DOHH2 (cell line): ENCODE measurements around the gene TUBD1.
"Not testable (repeated sequence)": the region's sequence is repeated elsewhere in the genome, so short reads cannot be mapped to it uniquely, and the experiment has no call there.

ENCODE experiments used
- H3F3A ChIP-seq: fragments of 200-600 bp; sonication (generic), shearing (Covaris generic); 2 replicates; pipeline ENCODE4 v1.6.0; 2016; ENCODE audit warnings: antibody characterized with exemption, mild to moderate bottlenecking; ENCODE audit not compliant: control insufficient read depth, insufficient read depth
- H3K27ac ChIP-seq: fragments of 200-600 bp; sonication (generic); 2 replicates; pipeline ENCODE4 v1.5.1; 2014; ENCODE audit warnings: low read depth, mild to moderate bottlenecking, low read length, moderate library complexity
- H3K27me3 ChIP-seq: fragments of 200-600 bp; sonication (generic); 2 replicates; pipeline ENCODE4 v1.6.1; 2014; ENCODE audit warnings: mild to moderate bottlenecking, low read length, mixed read lengths; ENCODE audit not compliant: control insufficient read depth
- H3K36me3 ChIP-seq: fragments of 200-600 bp; sonication (generic); 2 replicates; pipeline ENCODE4 v1.6.1; 2014; ENCODE audit warnings: mild to moderate bottlenecking, low read length, moderate library complexity, mixed read lengths; ENCODE audit not compliant: control insufficient read depth
- H3K4me1 ChIP-seq: fragments of 200-600 bp; sonication (generic); 2 replicates; pipeline ENCODE4 v1.6.1; 2014; ENCODE audit warnings: mild to moderate bottlenecking, low read length, mixed read lengths; ENCODE audit not compliant: control insufficient read depth
- H3K4me2 ChIP-seq: fragments of 200-600 bp; sonication (generic); 2 replicates; pipeline ENCODE4 v1.6.0; 2014; ENCODE audit warnings: mild to moderate bottlenecking, low read length, moderate library complexity
- H3K4me3 ChIP-seq: fragments of 200-600 bp; sonication (generic); 2 replicates; pipeline ENCODE4 v1.5.1; 2014; ENCODE audit warnings: mild to moderate bottlenecking, low read length, mixed read lengths
- H3K79me2 ChIP-seq: fragments of 200-600 bp; sonication (generic); 2 replicates; pipeline ENCODE4 v1.6.1; 2014; ENCODE audit warnings: mild to moderate bottlenecking, low read length, mixed read lengths; ENCODE audit not compliant: control insufficient read depth
- H3K9me2 ChIP-seq: fragments of 200-600 bp; sonication (generic); replicated peaks from 2 replicates; pipeline ENCODE4 v1.6.1; 2014; ENCODE audit warnings: mild to moderate bottlenecking, low read length, mixed read lengths; ENCODE audit not compliant: control insufficient read depth
- H3K9me3 ChIP-seq: fragments of 200-600 bp; sonication (generic); 2 replicates; pipeline ENCODE4 v1.6.1; 2014; ENCODE audit warnings: antibody characterized with exemption, low read length, mixed read lengths; ENCODE audit not compliant: control insufficient read depth, insufficient read depth
- H4K20me1 ChIP-seq: fragments of 200-600 bp; sonication (generic); 2 replicates; pipeline ENCODE4 v1.6.0; 2014; ENCODE audit warnings: low read depth, mild to moderate bottlenecking, antibody characterized with exemption, low read length, moderate library complexity; ENCODE audit not compliant: control insufficient read depth, insufficient read depth
- CTCF ChIP-seq: fragments of 200-600 bp; sonication (generic); IDR thresholded peaks from one replicate; pipeline ENCODE4 v1.5.1; 2014; ENCODE audit warnings: antibody characterized with exemption, mild to moderate bottlenecking, low read depth, low read length; ENCODE audit not compliant: poor library complexity, severe bottlenecking
- EZH2phosphoT487 ChIP-seq: fragments of 200-600 bp; sonication (generic); IDR thresholded peaks from 2 replicates; pipeline ENCODE4 v1.6.1; 2017; ENCODE audit warnings: borderline replicate concordance, mild to moderate bottlenecking, antibody characterized with exemption, low read length, moderate library complexity, mixed read lengths

TUBD1 gene

GRCh38 chr17:59877965-59878364, 14.8 kb downstream of the TUBD1 start:
- H3K79me2 ChIP-seq: no peaks in the 10 kb centered on the region
- H3K4me3 ChIP-seq: no peak overlapping the region
- H3K4me1 ChIP-seq: no peaks in the 10 kb centered on the region
- H4K20me1 ChIP-seq: no peaks in the 10 kb centered on the region
- no peak for TF ChIP-seq CTCF
- no peaks in the 10 kb centered on the region for H3K9me2 ChIP-seq
- H3F3A ChIP-seq: 0 out of 2 replicates have a peak, but pooled peaks cover 2% of the 10 kb centered on the region
- no peak overlapping the region for H3K27ac ChIP-seq
- H3K9me3 ChIP-seq: no peaks in the 10 kb centered on the region
- H3K27me3 ChIP-seq: no peaks in the 10 kb centered on the region
- H3K4me2 ChIP-seq: no peak overlapping the region
- H3K36me3 ChIP-seq: peaks cover 27% of the 10 kb centered on the region

GRCh38 chr17:59876107-59876506, 16.6 kb downstream of the TUBD1 start:
- H3K27me3 ChIP-seq: no peaks in the 10 kb centered on the region
- no peaks in the 10 kb centered on the region for H3K79me2 ChIP-seq
- H3K27ac ChIP-seq: no peak overlapping the region
- no peak for TF ChIP-seq CTCF
- no peak for TF ChIP-seq EZH2phosphoT487
- H3K9me3 ChIP-seq: no peaks in the 10 kb centered on the region
- H3F3A ChIP-seq: 0 out of 2 replicates have a peak, but pooled peaks cover 2% of the 10 kb centered on the region
- H3K4me1 ChIP-seq: no peaks in the 10 kb centered on the region
- H3K36me3 ChIP-seq: peaks cover 24% of the 10 kb centered on the region
- no peak overlapping the region for H3K4me3 ChIP-seq
- H3K4me2 ChIP-seq: no peak overlapping the region
- no peaks in the 10 kb centered on the region for H3K9me2 ChIP-seq
- no peaks in the 10 kb centered on the region for H4K20me1 ChIP-seq

GRCh38 chr17:59874376-59874775, 18.4 kb downstream of the TUBD1 start:
- no peaks in the 10 kb centered on the region for H3K79me2 ChIP-seq
- H3K27me3 ChIP-seq: no peaks in the 10 kb centered on the region
- H3K36me3 ChIP-seq: peaks cover 20% of the 10 kb centered on the region
- peaks cover 6% of the 10 kb centered on the region for H3K4me1 ChIP-seq
- H3K4me2 ChIP-seq: no peak overlapping the region
- H3K9me3 ChIP-seq: no peaks in the 10 kb centered on the region
- no peaks in the 10 kb centered on the region for H3K9me2 ChIP-seq
- no peak overlapping the region for H3K4me3 ChIP-seq
- no peaks in the 10 kb centered on the region for H4K20me1 ChIP-seq
- TF ChIP-seq EZH2phosphoT487: no peak
- no peak for TF ChIP-seq CTCF
- H3F3A ChIP-seq: 0 out of 2 replicates have a peak, but pooled peaks cover 2% of the 10 kb centered on the region
- H3K27ac ChIP-seq: no peak overlapping the region

- H3K4me1 ChIP-seq, H3K27me3 ChIP-seq, H4K20me1 ChIP-seq, H3K4me2 ChIP-seq, H3K9me3 ChIP-seq, H3K4me3 ChIP-seq, H3K27ac ChIP-seq, H3K9me2 ChIP-seq, H3K79me2 ChIP-seq, H3F3A ChIP-seq: not testable (repeated sequence)
- H3K36me3 ChIP-seq: peaks cover 20% of the 10 kb centered on the region
Observed at GRCh38 chr17:59873414-59873813, 19.3 kb downstream of the TUBD1 start.
